H9 (cell line): Measurements from ENCODE around the gene AK8. TPM values are rescaled to one million over a fixed set of nuclear protein-coding genes. Genes with fewer than 3 reads are reported as not detected.

ENCODE experiments used
- DNase-seq: peaks from one replicate; pipeline ENCODE4 v3.0.0-alpha.2; 2017
- H2AFZ ChIP-seq: one replicate; pipeline ENCODE4 v1.6.1; 2013; ENCODE audit warnings: mild to moderate bottlenecking, low read length, control low read depth, moderate library complexity
- H2AK5ac ChIP-seq: 2 replicates; pipeline ENCODE4 v1.6.1; 2013; ENCODE audit warnings: low read length, control low read depth, mixed read lengths; ENCODE audit not compliant: insufficient read length
- H2BK120ac ChIP-seq: one replicate; pipeline ENCODE4 v1.6.1; 2013; ENCODE audit warnings: low read depth, mild to moderate bottlenecking, low read length, control low read depth, inconsistent platforms; ENCODE audit not compliant: poor library complexity, severe bottlenecking
- H2BK12ac ChIP-seq: 2 replicates; pipeline ENCODE4 v1.6.1; 2013; ENCODE audit warnings: low read length, control low read depth, mixed read lengths, low read depth; ENCODE audit not compliant: insufficient read length
- H2BK15ac ChIP-seq: 2 replicates; pipeline ENCODE4 v1.6.1; 2013; ENCODE audit warnings: low read depth, low read length, control low read depth
- H2BK20ac ChIP-seq: one replicate; pipeline ENCODE4 v1.6.1; 2013; ENCODE audit warnings: low read depth, mild to moderate bottlenecking, low read length, control low read depth, inconsistent platforms; ENCODE audit not compliant: poor library complexity, severe bottlenecking
- H2BK5ac ChIP-seq: 2 replicates; pipeline ENCODE4 v1.6.1; 2013; ENCODE audit warnings: low read length, control low read depth, mixed read lengths; ENCODE audit not compliant: insufficient read length
- H3K14ac ChIP-seq: 2 replicates; pipeline ENCODE4 v1.6.1; 2013; ENCODE audit warnings: low read length, control low read depth; ENCODE audit not compliant: insufficient read depth
- H3K18ac ChIP-seq: 2 replicates; pipeline ENCODE4 v1.6.1; 2013; ENCODE audit warnings: low read depth, mild to moderate bottlenecking, mixed read lengths, low read length, control low read depth; ENCODE audit not compliant: insufficient read length
- H3K23ac ChIP-seq: 2 replicates; pipeline ENCODE4 v1.6.1; 2013; ENCODE audit warnings: low read length, control low read depth, mixed read lengths, low read depth; ENCODE audit not compliant: insufficient read length
- H3K23me2 ChIP-seq: 2 replicates; pipeline ENCODE4 v1.6.1; 2013; ENCODE audit warnings: low read depth, mild to moderate bottlenecking, mixed read lengths, low read length, control low read depth; ENCODE audit not compliant: insufficient read length, poor library complexity, severe bottlenecking
- H3K27ac ChIP-seq: 2 replicates; pipeline ENCODE4 v1.5.1; 2013; ENCODE audit warnings: low read length, control low read depth, mixed read lengths, low read depth; ENCODE audit not compliant: insufficient read length
- H3K27me3 ChIP-seq: 2 replicates; pipeline ENCODE4 v1.6.1; 2013; ENCODE audit warnings: low read length, control low read depth, inconsistent platforms; ENCODE audit not compliant: insufficient read depth
- H3K4ac ChIP-seq: 2 replicates; pipeline ENCODE4 v1.6.1; 2013; ENCODE audit warnings: low read depth, mild to moderate bottlenecking, control low read depth, inconsistent platforms, low read length, moderate library complexity
- H3K4me1 ChIP-seq: 2 replicates; pipeline ENCODE4 v1.6.1; 2013; ENCODE audit warnings: low read length, control low read depth, inconsistent platforms; ENCODE audit not compliant: insufficient read depth
- H3K4me2 ChIP-seq: 2 replicates; pipeline ENCODE4 v1.6.1; 2013; ENCODE audit warnings: low read length, control low read depth, mixed read lengths; ENCODE audit not compliant: insufficient read length, insufficient read depth
- H3K56ac ChIP-seq: 2 replicates; pipeline ENCODE4 v1.6.1; 2013; ENCODE audit warnings: low read depth, mild to moderate bottlenecking, mixed read lengths, low read length, control low read depth; ENCODE audit not compliant: insufficient read length
- H3K79me1 ChIP-seq: 2 replicates; pipeline ENCODE4 v1.6.1; 2013; ENCODE audit warnings: low read depth, mild to moderate bottlenecking, moderate library complexity, low read length, control low read depth, inconsistent platforms; ENCODE audit not compliant: insufficient read depth, poor library complexity, severe bottlenecking
- H3K79me2 ChIP-seq: 2 replicates; pipeline ENCODE4 v1.6.1; 2013; ENCODE audit warnings: low read length, control low read depth, inconsistent platforms; ENCODE audit not compliant: insufficient read depth
- H3K9ac ChIP-seq: 2 replicates; pipeline ENCODE4 v1.6.1; 2013; ENCODE audit warnings: low read length, control low read depth, mixed read lengths; ENCODE audit not compliant: insufficient read length; ENCODE audit errors: extremely low read depth
- H3K9me3 ChIP-seq: one replicate; pipeline ENCODE4 v1.6.1; 2013; ENCODE audit warnings: low read depth, low read length, inconsistent platforms; ENCODE audit not compliant: control insufficient read depth
- H3T11ph ChIP-seq: one replicate; pipeline ENCODE4 v1.6.1; 2013; ENCODE audit warnings: mild to moderate bottlenecking, low read length, control low read depth, inconsistent platforms
- H4K20me1 ChIP-seq: one replicate; pipeline ENCODE4 v1.6.1; 2013; ENCODE audit not compliant: control insufficient read depth, insufficient read length, insufficient read depth
- H4K5ac ChIP-seq: 2 replicates; pipeline ENCODE4 v1.6.1; 2013; ENCODE audit warnings: low read depth, mild to moderate bottlenecking, mixed read lengths, low read length, control low read depth; ENCODE audit not compliant: insufficient read length
- H4K8ac ChIP-seq: replicated peaks from 2 replicates; pipeline ENCODE4 v1.6.1; 2013; ENCODE audit warnings: low read length, control low read depth, mixed read lengths, low read depth; ENCODE audit not compliant: insufficient read length
- H4K91ac ChIP-seq: 2 replicates; pipeline ENCODE4 v1.6.1; 2013; ENCODE audit warnings: low read depth, mild to moderate bottlenecking, moderate library complexity, mixed read lengths, low read length, control low read depth; ENCODE audit not compliant: insufficient read length
- H3K27ac Mint-ChIP-seq, 3 experiments: 2 replicates in 2 of 3; 3 replicates in 1 of 3; pipeline ENCODE4 v1.8.0; 2020 to 2021; ENCODE audit warnings: mixed read lengths in 3 of 3, mild to moderate bottlenecking in 1 of 3, moderate library complexity in 1 of 3
- H3K27me3 Mint-ChIP-seq: 2 replicates; pipeline ENCODE4 v1.8.0; 2021; ENCODE audit warnings: low read depth, mild to moderate bottlenecking, moderate library complexity, mixed read lengths
- H3K36me3 Mint-ChIP-seq, 3 experiments: 2 replicates in 2 of 3; 3 replicates in 1 of 3; pipeline ENCODE4 v1.8.0; 2020 to 2021; ENCODE audit warnings: low read depth in 3 of 3, mixed read lengths in 3 of 3; ENCODE audit not compliant: insufficient read depth in 1 of 3
- H3K4me1 Mint-ChIP-seq, 2 experiments: 2 replicates each; pipeline ENCODE4 v1.8.0; 2020; ENCODE audit warnings: mixed read lengths in 2 of 2
- H3K4me3 Mint-ChIP-seq, 2 experiments: 2 replicates in 1 of 2; 3 replicates in 1 of 2; pipeline ENCODE4 v1.8.0; 2020 to 2021; ENCODE audit warnings: mild to moderate bottlenecking in 2 of 2, mixed read lengths in 2 of 2, moderate library complexity in 1 of 2
- H3K9me3 Mint-ChIP-seq, 2 experiments: 2 replicates in 1 of 2; 3 replicates in 1 of 2; pipeline ENCODE4 v1.8.0; 2020; ENCODE audit warnings: mild to moderate bottlenecking in 2 of 2, mixed read lengths in 2 of 2, moderate library complexity in 1 of 2
- WGBS: extraction: QIAGEN DNeasy Blood & Tissue Kit; methylation state at CpG from one replicate; pipeline ENCODE4 v1.1.7; 2013; ENCODE audit warnings: missing lambda C conversion rate, low lambda C conversion rate, mixed read lengths; ENCODE audit not compliant: insufficient read length; ENCODE audit errors: extremely low coverage; 5-methylcytosine and 5-hydroxymethylcytosine counted together
- total RNA-seq: library from RNA; stranded (reverse); gene quantifications from 2 replicates; pipeline ENCODE4 v1.2.1, GENCODE V29; 2021
- TF ChIP-seq, protein P1 (sequence below): fragments of 200-600 bp; sonication (generic); conservative IDR thresholded peaks from 3 replicates; pipeline ENCODE4 v1.8.0; 2021; ENCODE audit warnings: antibody characterized with exemption, mild to moderate bottlenecking

AK8 gene
- total RNA-seq, 1 experiment from 2014 or later: 0.44 TPM

GRCh38 chr9:132814937-132815336, 63.1 kb downstream of the AK8 start:
- Histone ChIP-seq H4K8ac (no peak overlapping the region), H3K4ac (no peak overlapping the region), H3K18ac (no peak overlapping the region), H3K79me2 (no peaks in the 10 kb centered on the region), H4K91ac (no peak overlapping the region), H2BK120ac (no peak overlapping the region), H3K9me3 (no peaks in the 10 kb centered on the region), H3K27ac (no peak overlapping the region), H4K5ac (no peak overlapping the region), H3T11ph (no peak overlapping the region), H3K79me1 (no peaks in the 10 kb centered on the region), H3K14ac (no peak overlapping the region), H4K20me1 (no peaks in the 10 kb centered on the region), H3K4me2 (no peak overlapping the region), H3K23ac (no peak overlapping the region), H3K23me2 (no peaks in the 10 kb centered on the region), H3K9ac (no peak overlapping the region), H2BK5ac (no peak overlapping the region), H3K27me3 (no peaks in the 10 kb centered on the region), H2AFZ (no peak overlapping the region), H2BK20ac (no peak overlapping the region), H3K4me1 (no peaks in the 10 kb centered on the region), H3K56ac (no peak overlapping the region), H2BK12ac (no peak overlapping the region), H2AK5ac (no peak overlapping the region), H2BK15ac (no peak overlapping the region)
- no peak for DNase-seq
- H3K9me3 Mint-ChIP-seq: peaks cover 0 to 3% of the 10 kb centered on the region in 2 experiments; a peak in 1 of 5 replicates
- peaks cover 1 to 4% of the 10 kb centered on the region in 2 experiments; a peak in 2 of 4 replicates for H3K4me1 Mint-ChIP-seq
- no peaks in the 10 kb centered on the region for H3K36me3 Mint-ChIP-seq
- no peak overlapping the region for H3K4me3 Mint-ChIP-seq
- WGBS: no CpG with 5 or more reads among the region's 14 CpGs
- no peak overlapping the region for H3K27ac Mint-ChIP-seq
- TF ChIP-seq, protein P1, sequence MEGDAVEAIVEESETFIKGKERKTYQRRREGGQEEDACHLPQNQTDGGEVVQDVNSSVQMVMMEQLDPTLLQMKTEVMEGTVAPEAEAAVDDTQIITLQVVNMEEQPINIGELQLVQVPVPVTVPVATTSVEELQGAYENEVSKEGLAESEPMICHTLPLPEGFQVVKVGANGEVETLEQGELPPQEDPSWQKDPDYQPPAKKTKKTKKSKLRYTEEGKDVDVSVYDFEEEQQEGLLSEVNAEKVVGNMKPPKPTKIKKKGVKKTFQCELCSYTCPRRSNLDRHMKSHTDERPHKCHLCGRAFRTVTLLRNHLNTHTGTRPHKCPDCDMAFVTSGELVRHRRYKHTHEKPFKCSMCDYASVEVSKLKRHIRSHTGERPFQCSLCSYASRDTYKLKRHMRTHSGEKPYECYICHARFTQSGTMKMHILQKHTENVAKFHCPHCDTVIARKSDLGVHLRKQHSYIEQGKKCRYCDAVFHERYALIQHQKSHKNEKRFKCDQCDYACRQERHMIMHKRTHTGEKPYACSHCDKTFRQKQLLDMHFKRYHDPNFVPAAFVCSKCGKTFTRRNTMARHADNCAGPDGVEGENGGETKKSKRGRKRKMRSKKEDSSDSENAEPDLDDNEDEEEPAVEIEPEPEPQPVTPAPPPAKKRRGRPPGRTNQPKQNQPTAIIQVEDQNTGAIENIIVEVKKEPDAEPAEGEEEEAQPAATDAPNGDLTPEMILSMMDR: no peak
- peaks cover 12% of the 10 kb centered on the region for H3K27me3 Mint-ChIP-seq
